Prostate gland (tissue), 2 donors: ENCODE results near the gene MYO9B.

Source experiments
- CTCF ChIP-seq, 4 experiments: fragments of 200-600 bp in 2 of 4; fragments of 450-650 bp in 2 of 4; sonication (generic) in 2 of 4; IDR thresholded peaks; 1 replicate in 3 of 4; 2 replicates in 1 of 4; pipeline ENCODE4 v1.5.1; 2016 to 2019; ENCODE audit warnings: antibody characterized with exemption in 4 of 4, mild to moderate bottlenecking in 2 of 4, moderate library complexity in 2 of 4
- POLR2A ChIP-seq: fragments of 450-650 bp; IDR thresholded peaks from one replicate; pipeline ENCODE4 v1.6.1; 2016; ENCODE audit warnings: antibody characterized with exemption, mild to moderate bottlenecking

- TF ChIP-seq POLR2A (no peak), CTCF (IDR thresholded peaks at IDR 0.05) (no peak)
Observed at GRCh38 chr19:17118957-17119356, 43.4 kb downstream of the MYO9B start.
